Activated gamma-delta T cell treated with Interleukin-2 at 50 U/mL for 16 hours (primary cell): ENCODE measurements around the gene RASA4B.

ENCODE experiments used
- DNase-seq: peaks from one replicate; pipeline ENCODE4 v3.0.0-alpha.2; 2020

The RASA4B gene

DNA sequence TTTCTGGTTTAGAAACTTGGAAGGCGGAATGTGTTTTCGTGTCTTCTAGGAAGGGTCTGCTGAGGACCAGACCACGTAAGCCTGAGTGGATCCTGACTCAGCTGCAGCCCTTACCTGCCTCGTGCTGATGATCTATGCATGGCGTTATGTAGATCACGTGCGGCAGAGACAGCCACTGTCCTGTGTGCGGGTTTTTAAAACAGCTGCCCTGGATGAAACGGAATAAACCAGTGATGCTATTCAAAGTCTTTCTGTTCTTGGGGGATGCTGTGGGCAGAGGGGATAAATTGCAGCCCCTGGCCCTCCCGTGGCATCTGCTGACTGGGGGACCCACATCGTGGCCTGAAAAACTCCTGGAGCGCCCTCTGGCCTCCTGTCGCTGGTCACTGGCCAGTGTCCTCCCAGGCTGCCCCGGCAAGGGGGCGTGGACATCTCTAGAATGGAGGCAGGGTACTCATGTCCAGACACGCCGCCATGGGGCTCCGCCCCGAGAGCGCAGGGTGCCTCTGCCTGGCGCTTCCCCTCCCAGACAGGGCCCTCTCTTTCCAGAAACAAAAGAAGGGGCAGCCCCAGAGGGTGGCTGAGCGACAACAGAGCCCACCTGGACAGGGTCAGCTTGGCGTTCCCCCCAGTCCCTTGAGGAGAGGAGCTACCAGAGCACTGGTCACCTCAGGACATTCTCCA is 66.1 kb downstream of the RASA4B start:
- DNase-seq, result no peak

DNA sequence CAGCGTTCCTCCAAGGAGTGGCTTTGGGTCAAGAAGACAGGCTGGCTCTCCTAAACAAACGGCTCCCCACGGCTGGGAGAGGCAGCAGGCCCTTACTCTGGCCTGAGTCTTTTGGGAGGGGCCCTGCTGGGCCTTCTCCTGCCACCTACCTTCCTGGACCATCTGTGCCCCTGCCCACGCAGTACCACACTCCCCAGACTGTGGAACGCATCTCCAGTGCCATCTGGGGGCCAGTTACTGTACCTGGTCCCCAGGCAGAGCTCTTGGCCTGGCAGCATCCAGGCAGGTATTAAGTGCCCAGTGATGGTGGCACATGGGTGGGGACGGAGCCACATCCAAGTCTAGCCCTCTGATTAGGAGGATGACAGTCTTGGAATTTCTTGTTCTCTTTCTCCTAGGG is 67.3 kb downstream of the RASA4B start:
- DNase-seq, result peak; percentile 43

DNA sequence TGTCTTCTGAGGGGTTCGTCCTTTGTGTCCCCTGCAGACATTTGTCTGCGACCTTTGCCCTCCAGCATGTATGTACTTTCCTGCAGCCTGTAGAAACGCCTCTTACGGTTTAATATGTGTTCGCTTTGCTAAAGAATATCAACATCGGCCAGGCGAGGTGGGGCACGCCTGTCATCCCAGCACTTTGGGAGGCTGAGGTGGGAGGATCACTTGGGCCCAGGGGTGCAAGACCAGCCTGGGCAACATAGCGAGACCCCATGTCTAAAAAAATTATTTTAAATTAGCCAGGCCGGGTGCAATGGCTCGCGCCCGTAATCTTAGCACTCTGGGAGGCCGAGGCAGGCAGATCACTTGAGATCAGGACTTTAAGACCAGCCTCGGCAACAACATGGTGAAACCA is 68.4 kb downstream of the RASA4B start:
- DNase-seq, result no peak

DNA sequence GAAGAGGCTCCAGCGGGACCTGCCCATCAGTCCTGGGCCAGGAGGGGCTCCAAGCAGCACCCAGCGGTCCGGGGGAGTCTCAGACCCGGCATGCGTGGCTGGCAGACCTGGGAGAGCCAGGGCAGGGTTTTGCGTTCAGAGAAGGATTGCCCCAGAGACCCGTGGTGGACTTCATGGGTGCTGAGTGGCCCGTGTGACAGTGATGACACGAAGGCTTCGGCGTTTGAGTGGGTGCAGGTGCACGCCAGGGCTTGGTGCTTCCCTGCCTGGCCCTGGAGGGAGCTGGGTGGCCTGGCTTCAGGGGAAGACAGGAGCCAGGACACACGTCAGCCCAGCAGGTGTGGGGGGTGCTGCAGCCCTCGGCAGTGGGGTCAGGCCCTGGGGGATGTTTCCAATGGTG is 70.3 kb downstream of the RASA4B start:
- DNase-seq, result no peak

DNA sequence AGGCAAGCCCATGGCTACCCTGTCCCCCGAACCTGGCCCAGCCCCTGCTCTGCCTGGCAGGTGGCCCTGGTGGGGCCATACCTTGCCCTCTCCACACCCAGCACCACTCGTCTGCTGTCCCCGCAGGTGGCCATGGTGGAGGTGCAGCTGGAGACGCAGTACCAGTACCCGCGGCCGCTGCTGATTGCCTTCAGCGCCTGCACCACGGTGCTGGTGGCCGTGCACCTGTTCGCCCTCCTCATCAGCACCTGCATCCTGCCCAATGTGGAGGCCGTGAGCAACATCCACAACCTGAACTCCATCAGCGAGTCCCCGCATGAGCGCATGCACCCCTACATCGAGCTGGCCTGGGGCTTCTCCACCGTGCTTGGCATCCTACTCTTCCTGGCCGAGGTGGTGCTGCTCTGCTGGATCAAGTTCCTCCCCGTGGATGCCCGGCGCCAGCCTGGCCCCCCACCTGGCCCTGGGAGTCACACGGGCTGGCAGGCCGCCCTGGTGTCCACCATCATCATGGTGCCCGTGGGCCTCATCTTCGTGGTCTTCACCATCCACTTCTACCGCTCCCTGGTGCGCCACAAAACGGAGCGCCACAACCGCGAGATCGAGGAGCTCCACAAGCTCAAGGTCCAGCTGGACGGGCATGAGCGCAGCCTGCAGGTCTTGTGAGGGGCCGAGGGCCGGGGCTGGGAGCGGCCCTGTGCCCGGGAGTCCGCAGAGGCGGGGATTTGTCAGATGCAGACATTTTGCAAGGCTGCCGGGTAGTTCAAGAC is 71.0 kb downstream of the RASA4B start:
- no peak for DNase-seq

DNA sequence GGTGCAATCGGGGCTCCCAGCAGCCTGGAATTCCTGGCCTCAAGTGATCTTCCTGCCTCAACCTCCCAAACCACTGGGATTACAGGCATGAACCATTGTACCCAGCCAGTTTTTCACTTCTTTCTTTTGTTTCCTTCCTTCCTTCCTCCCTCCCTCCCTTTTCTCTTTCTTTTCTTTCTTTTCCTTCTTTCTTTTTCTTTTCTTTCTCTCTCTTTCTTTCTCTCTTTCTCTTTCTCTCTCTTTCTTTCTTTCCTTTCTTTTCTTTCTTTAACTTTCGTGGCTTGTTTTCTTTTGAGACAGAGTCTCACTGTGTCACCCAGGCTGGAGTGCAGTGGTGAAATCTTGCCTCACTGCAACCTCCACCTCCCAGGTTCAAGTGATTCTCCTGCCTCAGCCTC is 71.9 kb downstream of the RASA4B start:
- no peak for DNase-seq

DNA sequence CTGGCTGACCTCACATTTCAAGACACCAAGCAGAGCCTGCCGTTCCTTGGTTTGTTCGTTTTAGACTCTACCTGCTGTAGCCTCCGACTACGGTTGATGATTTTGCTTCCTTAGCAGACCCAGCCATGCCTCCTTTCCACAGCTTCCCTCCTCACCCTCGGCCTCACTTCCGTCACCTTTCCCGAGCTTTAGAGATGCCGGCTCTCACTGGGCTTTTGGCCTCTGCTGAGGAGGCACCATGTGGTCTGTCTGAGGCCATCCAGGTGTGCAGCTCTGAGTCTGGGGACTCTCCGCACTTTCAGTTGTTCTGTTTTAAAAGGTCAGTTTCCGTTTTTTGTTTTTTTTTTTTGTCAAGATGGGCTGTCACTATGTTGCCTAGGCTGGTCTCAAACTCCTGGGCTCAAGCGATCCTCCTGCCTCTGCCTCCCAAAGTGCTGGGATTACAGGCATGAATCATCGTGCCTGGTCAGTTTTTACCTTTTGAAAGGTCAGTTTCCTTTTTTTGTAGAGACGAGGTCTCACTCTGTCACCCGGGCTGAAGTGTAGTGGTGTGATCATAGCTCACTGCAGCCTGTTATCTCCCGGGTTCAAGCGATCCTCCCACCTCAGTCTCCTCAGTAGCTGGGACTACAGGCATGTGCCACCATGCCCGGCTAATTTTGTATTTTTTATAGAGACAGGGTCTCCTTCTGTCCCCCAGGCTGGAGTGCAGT is 72.5 kb downstream of the RASA4B start:
- DNase-seq, result no peak

DNA sequence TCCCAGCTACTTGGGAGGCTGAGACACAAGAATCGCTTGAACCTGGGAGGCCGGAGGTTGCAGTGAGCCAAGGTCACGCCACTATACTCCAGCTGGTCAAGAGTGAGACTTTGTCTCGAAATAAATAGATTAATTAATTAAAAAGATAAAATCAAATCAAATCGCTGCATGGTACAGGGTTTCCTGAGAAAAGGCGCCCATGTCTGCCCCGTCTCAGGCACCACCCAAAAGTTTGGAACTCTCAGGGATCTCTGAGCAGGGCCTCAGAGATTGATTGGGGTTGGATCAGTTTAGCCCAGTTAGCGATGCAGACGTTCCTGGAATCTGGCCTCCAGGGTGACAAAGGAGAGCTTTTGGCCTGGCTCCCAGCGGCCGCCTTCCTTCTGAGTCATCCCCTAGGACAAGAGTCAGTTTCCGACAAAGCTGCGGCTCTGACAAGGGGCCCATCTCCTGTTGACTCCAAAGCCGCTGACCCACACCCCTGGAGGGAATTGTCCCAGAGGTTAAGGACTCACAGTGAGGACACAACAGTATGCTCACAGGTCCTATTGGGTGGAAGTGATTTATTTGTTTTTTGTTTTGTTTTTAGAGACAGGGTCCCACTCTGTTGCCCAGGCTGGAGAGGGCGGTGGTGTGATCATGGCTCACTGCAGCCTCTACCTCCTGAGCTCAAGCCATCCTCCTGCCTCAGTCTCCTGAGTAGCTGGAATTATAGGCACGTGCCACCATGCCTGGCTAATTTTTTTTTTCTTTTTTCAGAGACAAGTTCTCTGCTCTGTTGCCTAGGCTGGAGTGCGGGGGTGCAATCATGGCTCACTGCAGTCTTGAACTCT is 77.4 kb downstream of the RASA4B start:
- DNase-seq, result no peak

DNA sequence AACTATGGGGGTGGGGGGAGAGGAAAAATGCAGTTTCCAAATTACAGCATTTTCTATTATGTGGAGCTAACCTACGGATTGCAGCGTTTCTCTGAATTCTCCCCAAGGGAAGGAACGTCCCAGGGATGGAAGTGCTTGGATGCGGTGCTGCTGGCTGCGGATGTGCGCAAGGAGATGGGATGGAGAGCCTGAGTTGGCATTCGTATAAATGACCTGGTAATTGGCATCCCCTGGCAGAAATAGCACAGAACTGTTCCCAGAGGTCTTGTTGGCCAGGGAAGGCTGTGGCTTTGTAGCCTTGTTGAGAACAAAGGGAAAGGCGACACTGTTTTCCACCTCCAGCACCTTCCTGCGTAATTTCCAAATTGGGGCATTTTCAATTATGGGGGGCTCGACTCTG is 81.5 kb downstream of the RASA4B start:
- no peak for DNase-seq

DNA sequence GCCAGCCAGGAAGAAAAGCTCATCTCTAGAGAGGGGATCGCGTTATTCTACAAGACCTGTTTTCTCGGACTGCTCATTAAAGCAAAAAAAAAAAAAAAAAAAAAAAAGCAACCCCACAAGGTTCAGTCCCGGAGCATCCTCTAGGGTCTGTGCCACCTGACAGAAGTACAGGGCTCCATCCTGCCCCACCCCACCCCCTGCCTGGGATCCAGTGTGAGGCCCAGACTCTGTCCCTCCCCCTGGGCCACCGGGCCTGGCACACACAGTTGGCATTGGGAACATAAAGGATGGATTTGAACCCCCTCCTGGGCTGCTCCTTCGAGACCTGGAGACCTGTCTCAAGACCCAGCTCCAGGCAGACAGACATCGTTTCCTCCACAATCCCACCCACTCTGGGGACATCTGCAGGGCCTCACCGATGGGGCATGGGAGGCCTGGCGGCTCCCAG is 83.5 kb downstream of the RASA4B start:
- DNase-seq, result no peak

DNA sequence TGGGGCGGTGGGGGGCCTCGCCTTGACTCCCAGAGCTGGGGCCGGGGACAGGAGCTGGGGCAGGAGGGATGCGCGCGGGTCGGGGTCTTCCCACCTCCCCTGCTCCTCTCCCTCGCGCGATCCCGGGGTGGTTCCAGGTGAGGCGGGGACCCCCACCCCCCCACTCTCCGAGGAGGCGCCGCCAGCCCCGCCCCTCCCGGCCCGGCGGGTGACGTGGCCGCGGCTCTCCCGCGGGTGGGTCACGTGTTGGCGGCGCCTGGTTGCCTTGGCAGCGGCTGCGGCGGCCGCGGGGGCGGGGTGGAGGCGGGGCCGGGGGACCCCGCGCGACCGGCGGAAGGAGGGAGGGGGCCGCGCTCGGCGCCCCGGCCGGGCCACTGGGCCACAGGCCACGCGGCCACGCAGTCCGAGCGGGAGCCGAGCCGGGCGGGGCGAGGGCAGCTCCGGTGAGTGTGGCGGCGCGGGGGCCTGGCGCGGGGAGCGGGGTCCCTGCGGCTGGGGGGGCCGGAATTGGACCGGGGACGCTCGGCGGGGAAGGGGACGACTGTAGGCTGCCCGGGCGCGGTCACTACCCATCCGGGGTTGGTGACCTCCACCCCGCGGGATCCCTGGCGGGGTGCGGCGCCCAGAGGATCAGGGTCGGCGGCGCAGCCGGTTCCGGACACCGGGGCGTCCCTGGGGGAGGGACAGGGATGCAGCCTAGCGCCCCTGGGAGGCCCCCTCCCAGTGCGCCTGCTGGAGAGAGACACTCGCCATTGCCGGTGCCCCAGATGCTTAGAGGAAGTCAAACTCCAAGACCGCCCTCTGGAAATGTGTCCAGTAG is 84.1 kb downstream of the RASA4B start, which contains the start of gene ORAI2:
Gene ORAI2, plus strand, starts transcription at position 357 of the 820 bp plus-strand sequence. CDS start 5,382 bp downstream, outside the sequence.
- peak; percentile 84 for DNase-seq
